GM23248 (cell line): ENCODE measurements around the gene ZCCHC10.

Experiments
- EZH2 ChIP-seq: fragments of 200-600 bp; sonication (generic); IDR thresholded peaks from 2 replicates; pipeline ENCODE4 v1.6.1; 2018; ENCODE audit warnings: antibody characterized with exemption, mild to moderate bottlenecking; ENCODE audit not compliant: insufficient read depth, poor library complexity, severe bottlenecking
- EZH2phosphoT487 ChIP-seq: fragments of 200-600 bp; sonication (generic); IDR thresholded peaks from 2 replicates; pipeline ENCODE4 v1.6.1; 2018; ENCODE audit warnings: antibody characterized with exemption, moderate library complexity, mild to moderate bottlenecking, low read depth; ENCODE audit not compliant: insufficient read depth

GRCh38 chr5:133056891-133057290 lies 30.5 kb upstream of the ZCCHC10 start:
- no peak for TF ChIP-seq EZH2
- TF ChIP-seq EZH2phosphoT487: no peak
